ENCODE data around the gene MTHFSD. TPM values are rescaled to one million over a fixed set of nuclear protein-coding genes. Genes with fewer than 3 reads are reported as not detected.

MTHFSD gene, protein sequence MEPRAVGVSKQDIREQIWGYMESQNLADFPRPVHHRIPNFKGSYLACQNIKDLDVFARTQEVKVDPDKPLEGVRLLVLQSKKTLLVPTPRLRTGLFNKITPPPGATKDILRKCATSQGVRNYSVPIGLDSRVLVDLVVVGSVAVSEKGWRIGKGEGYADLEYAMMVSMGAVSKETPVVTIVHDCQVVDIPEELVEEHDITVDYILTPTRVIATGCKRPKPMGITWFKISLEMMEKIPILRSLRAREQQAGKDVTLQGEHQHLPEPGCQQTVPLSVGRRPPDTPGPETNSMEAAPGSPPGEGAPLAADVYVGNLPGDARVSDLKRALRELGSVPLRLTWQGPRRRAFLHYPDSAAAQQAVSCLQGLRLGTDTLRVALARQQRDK
- 30.6 and 31.8 TPM in 2 replicates for total RNA-seq

DNA sequence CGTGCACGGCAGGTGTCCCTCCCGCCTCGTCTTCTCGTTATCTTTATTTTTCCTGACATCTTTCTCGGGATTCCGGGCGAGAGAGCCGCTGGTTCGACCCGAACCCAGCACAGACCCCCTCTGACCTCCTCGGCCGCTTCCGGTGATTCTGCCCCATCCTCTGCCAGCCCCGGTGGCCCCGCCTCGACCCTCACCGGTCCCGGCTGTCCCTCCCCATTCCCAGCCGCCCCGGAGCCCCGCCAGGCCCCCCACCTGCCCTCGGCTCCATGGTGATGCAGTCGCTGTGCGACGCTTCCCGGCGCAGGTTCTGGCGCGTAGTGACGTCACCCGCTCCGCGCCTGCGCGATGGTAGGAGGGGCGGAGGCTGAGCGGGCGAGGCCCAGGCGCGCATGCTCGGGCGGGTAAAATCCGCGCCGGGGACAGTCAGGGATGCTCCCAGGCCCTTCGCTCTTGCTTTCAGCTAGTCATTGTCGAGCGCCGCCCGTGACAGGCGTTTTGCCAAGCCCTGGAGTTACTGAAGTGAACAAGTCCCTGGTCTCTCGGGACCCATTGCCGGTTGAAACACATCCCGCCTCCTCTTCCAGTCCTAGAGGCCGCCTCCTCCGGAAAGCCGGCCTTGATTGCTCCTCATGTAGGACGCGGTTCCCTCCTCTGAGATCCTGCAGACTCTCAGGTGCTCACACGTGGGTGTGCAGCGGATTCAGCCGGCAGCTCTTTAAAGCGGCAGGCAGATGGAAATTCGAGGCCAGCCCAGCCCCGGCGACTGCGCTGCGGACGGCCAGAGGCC is at the start of gene MTHFSD:
Gene MTHFSD (minus strand): TSS at position 319 of the 787 bp plus-strand sequence. CDS start 51 bp downstream, at position 268.
- Mint-ChIP-seq H3K36me3 (ENCODE audit: low read depth) (peaks cover 15% of the 10 kb centered on the region), H3K4me3 (peak within 1 kb of the TSS; percentile 86), H3K9me3 (no peaks in the 10 kb centered on the region), H3K27me3 (ENCODE audit: insufficient read depth) (peaks cover 5% of the 10 kb centered on the region), H3K4me1 (ENCODE audit: low read depth) (peaks cover 20% of the 10 kb centered on the region), H3K27ac (peak within 1 kb of the TSS; percentile 95)
- intact Hi-C loops (cut with micrococcal nuclease) = loop anchor here (1.0 to 10.0 kb wide), 5 partner anchors 8 to 1210 kb away; partner anchors contain the start of genes C16orf95 and KLHDC4
- peak; percentile 94 for DNase-seq (ENCODE audit: low spot score)

DNA sequence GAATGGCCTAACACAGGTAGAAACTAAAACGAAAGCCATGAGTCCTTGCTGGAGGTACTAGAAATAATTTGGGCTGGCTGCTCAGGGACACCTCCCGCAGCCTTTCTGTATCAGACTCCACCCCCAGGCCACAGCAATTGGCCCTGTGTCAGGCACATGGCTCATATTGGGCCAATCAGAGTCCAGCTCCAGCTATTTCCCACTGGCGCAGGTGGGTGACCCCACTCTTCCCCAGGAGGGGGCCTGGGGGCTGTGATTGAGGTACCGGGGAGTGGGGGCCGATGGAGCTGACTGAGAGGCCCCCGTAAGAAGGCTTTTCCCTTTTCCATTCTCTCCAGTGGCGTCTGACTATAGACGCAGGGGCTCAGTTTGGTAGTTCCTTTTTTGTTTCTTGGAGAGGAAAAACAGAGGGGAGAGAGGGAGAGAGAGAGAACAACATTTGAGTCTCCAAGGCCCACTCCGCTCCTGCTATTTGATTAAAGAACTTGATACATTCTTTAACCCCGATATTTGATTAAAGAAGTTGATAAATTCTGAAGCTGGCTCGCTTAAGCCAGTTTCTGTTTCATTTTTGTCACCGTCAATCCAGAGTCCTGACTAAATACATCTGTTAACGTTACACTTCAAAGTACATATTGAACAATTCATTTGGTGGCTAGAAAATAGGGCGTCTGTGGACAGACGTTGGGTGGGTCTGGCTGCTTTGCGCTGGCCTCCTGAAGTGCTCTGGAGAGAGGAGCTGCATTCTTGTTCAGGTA is 49.6 kb upstream of the MTHFSD start:
- Mint-ChIP-seq H3K9me3 (peaks cover 5% of the 10 kb centered on the region), H3K27ac (peak overlapping the region; percentile 6), H3K27me3 (ENCODE audit: insufficient read depth) (peaks cover 8% of the 10 kb centered on the region), H3K4me3 (peak overlapping the region; percentile 83), H3K4me1 (ENCODE audit: low read depth) (peaks cover 12% of the 10 kb centered on the region), H3K36me3 (ENCODE audit: low read depth) (no peaks in the 10 kb centered on the region)
- intact Hi-C loops (cut with micrococcal nuclease) = loop anchor here (1.0 to 5.0 kb wide), 2 partner anchors 60 to 143 kb away; no protein-coding TSS in a partner anchor
- peak; percentile 43 for DNase-seq (ENCODE audit: low spot score)

DNA sequence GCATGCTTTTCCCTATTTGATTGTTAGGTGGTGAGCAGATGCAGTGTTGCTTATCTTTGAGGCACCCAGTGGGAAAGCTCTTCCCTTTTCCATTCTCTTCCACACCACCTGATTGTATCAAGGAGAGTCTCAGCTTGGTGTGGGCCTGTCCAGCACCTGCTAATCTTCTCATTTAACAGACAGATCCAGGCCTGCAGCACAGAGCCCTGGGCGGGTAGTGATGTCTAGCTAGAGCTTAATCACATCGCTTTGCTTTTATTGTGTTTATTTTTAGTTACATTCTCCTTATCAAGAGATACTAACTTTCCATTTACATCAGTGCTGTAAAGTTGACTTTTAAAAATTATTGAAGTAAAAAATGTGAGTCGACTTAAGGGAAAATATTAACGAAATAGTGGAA is 47.5 kb upstream of the MTHFSD start:
- Mint-ChIP-seq H3K27ac (no peak overlapping the region), H3K27me3 (ENCODE audit: insufficient read depth) (peaks cover 15% of the 10 kb centered on the region), H3K9me3 (peaks cover 5% of the 10 kb centered on the region), H3K4me3 (no peak overlapping the region), H3K36me3 (ENCODE audit: low read depth) (no peaks in the 10 kb centered on the region), H3K4me1 (ENCODE audit: low read depth) (peaks cover 12% of the 10 kb centered on the region)
- intact Hi-C loops (cut with micrococcal nuclease) = loop anchor here (5.0 kb wide), 1 partner anchor 145 kb away; no protein-coding TSS in a partner anchor
- DNase-seq (ENCODE audit: low spot score) = no peak

DNA sequence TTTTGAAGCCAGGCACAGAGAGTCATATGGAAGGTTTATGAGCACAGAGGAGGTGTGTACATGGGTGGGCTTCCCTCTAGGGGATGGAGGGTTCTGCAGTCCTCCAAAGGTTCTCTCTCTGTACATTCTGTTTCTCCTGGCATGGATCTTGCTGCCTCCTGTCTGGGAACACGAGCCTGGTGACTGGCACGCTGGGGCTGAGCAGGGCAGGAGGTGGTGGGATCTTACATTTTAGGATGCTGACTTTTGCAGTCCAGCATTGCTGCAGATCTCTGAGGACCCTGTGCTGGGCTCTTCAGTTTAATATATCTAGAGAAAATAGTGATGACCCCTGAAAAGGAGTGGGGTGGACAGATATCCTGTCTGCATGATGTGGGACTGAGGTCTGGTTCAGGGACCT is 46.3 kb upstream of the MTHFSD start:
- H3K27me3 Mint-ChIP-seq (ENCODE audit: insufficient read depth) = peaks cover 17% of the 10 kb centered on the region
- DNase-seq (ENCODE audit: low spot score) = no peak
- H3K9me3 Mint-ChIP-seq = peaks cover 5% of the 10 kb centered on the region
- peaks cover 12% of the 10 kb centered on the region for H3K4me1 Mint-ChIP-seq (ENCODE audit: low read depth)
- H3K36me3 Mint-ChIP-seq (ENCODE audit: low read depth) = no peaks in the 10 kb centered on the region
- no peak overlapping the region for H3K4me3 Mint-ChIP-seq
- no peak overlapping the region for H3K27ac Mint-ChIP-seq
- intact Hi-C loops (cut with micrococcal nuclease) = loop anchor here (5.0 kb wide), 1 partner anchor 146 kb away; no protein-coding TSS in a partner anchor

DNA sequence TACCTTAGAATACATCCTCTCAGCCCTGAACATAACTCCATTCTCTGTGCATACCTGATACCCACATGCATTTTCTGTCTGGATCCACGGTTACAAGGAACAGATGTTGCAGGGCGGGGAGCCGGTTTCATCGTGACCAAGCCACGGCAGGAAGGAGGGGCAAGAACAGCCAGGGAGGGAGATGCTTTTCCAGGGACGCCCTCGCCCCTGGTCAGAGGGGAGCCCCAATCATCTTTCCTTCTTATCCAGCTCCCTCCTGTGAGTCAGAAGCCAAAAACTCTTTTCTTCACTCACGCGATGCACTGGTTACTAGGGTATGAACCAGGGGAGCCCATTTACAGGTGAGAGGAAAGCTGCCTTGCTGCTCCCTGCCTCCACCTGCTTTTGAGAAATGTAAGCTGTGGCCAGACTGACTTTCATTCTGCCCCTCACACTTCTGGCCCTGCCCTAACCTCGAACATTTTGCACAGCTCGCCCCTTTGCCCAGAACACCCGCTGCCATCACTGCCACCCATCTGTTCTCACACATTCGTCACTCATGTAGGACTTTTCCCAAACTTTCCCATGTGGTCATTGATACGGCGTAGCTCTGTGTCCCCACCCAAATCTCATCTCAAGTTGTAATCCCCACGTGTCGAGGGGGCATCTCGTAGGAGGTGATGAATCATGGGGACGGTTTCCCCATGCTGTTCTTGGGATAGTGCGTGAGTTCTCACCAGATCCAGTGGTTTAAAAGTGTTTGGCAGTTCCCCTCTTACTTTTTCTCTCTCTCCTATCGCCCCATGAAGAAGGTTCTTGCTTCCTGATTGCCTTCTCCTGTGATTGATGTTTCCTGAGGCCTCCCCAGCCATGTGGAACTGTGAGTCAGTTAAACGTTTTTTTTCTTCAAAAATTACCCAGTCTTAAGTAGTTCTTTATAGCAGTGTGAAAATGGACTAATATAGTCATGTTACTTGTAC is 43.9 kb upstream of the MTHFSD start:
- Mint-ChIP-seq H3K4me1 (ENCODE audit: low read depth) (no peaks in the 10 kb centered on the region), H3K4me3 (no peak overlapping the region), H3K36me3 (ENCODE audit: low read depth) (no peaks in the 10 kb centered on the region), H3K9me3 (no peaks in the 10 kb centered on the region), H3K27ac (no peak overlapping the region), H3K27me3 (ENCODE audit: insufficient read depth) (peaks cover 22% of the 10 kb centered on the region)
- DNase-seq (ENCODE audit: low spot score) = no peak
- intact Hi-C loops (cut with micrococcal nuclease) = no loop called here

DNA sequence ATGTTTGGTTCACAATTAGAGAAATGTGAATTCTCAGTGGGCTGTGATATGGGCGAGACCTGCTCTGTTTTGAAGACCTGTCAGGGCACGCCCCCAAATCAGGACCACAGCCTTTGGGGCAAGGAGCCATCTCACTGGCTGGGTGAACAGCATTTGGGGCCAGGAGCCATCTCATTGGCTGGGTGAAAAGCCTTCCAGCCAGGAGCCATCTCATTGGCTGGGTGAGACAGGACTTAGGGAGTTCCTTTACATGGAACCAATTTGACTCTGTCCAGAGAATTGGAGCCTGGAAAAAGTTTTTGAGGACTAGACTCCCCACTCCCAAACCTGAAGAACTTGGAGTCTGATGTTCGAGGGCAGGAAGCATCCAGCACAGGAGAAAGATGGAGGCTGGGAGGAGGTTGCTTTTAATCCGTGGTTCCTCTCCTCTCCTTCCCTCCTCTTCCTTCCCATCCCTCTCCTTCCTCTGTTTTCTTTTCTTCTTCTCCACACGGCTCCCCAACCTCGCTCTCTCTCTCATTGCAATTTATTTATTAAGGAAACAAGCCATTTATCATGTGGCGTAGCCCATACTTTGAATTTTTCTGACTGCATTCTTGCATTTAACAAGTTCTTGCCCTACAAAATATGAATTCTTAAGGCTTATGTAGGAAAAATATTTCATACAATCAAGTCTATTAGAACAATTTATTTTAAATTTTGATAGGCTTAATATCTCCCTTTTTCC is 43.0 kb upstream of the MTHFSD start:
- Mint-ChIP-seq H3K36me3 (ENCODE audit: low read depth) (no peaks in the 10 kb centered on the region), H3K27ac (no peak overlapping the region), H3K27me3 (ENCODE audit: insufficient read depth) (peaks cover 27% of the 10 kb centered on the region), H3K9me3 (no peaks in the 10 kb centered on the region), H3K4me1 (ENCODE audit: low read depth) (no peaks in the 10 kb centered on the region), H3K4me3 (no peak overlapping the region)
- DNase-seq (ENCODE audit: low spot score) = no peak
- intact Hi-C loops (cut with micrococcal nuclease) = no loop called here

DNA sequence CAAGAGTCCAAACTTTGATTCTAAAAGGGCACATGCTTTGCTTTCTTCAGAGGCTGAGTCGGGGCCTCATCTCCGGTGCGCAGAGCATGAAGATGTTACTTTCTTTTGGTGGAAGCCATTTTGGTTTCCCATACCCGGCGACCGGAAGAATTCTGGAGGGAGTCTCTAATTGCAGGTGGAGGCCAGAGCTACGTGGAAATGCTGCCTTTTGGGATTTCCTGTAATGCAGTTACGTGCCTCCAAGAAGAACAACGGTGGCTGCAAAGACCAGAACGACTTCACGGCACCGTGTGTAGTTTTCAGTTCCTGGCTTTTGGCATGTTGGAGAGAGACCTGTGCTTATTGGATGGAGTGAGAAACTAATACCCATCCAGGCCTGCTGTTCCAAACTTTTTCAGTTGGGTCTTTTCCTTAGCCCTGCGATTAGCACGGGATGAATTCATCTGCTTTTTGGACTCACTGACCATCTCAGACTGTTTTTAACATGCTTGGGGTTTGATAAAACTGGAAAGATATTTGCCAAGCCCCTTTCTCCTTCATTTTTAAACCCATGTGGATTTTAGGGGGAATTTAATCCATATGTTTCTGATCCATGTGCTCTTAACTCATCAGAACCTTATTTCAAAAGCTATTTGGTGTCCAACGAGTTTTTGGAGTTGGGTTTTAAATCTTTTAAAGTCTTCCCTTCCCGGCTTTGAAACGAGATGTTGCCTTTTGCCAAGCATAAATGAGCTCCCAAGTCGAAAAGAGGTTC is 42.3 kb upstream of the MTHFSD start:
- H3K4me1 Mint-ChIP-seq (ENCODE audit: low read depth) = no peaks in the 10 kb centered on the region
- intact Hi-C loops (cut with micrococcal nuclease) = no loop called here

DNA sequence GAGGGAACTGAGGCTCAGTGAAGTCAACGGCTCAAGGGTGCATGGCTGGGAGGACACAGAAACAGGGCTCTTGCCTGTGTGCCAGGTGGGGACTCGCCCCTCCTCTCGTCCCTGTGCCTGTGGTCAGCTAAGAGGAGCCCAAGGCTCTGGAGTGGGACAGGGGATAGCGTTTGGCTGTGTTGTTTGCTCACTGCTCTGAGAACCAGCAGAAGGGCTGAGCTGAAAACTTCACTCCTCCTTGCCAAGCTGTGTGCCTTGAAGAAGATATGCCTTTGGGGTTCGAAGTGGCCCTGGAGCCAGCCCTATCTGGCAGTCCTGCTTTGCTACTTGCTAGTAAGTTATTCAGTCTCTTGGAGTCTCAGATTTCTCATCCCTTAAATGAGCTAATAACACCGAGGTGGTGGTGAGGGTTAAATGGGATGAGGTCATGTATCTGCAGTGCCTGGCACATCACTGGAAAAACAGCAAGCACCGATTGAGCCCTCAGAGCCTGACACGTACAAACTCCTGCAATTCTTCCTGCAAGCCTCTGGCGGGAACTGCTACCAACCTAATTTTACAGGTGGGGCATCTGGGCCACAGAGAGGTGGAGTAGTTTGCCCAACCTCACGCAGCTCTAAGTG is 41.1 kb upstream of the MTHFSD start:
- Mint-ChIP-seq H3K36me3 (ENCODE audit: low read depth) (no peaks in the 10 kb centered on the region), H3K27ac (no peak overlapping the region), H3K4me1 (ENCODE audit: low read depth) (no peaks in the 10 kb centered on the region), H3K4me3 (no peak overlapping the region), H3K9me3 (no peaks in the 10 kb centered on the region), H3K27me3 (ENCODE audit: insufficient read depth) (peaks cover 30% of the 10 kb centered on the region)
- DNase-seq (ENCODE audit: low spot score) = no peak
- intact Hi-C loops (cut with micrococcal nuclease) = no loop called here

More for the DNA sequence above, 42.3 kb upstream of the MTHFSD start:
- Mint-ChIP-seq H3K27me3 (ENCODE audit: insufficient read depth) (peaks cover 30% of the 10 kb centered on the region), H3K27ac (no peak overlapping the region), H3K36me3 (ENCODE audit: low read depth) (no peaks in the 10 kb centered on the region), H3K4me3 (no peak overlapping the region), H3K9me3 (no peaks in the 10 kb centered on the region)
- no peak for DNase-seq (ENCODE audit: low spot score)

DNA sequence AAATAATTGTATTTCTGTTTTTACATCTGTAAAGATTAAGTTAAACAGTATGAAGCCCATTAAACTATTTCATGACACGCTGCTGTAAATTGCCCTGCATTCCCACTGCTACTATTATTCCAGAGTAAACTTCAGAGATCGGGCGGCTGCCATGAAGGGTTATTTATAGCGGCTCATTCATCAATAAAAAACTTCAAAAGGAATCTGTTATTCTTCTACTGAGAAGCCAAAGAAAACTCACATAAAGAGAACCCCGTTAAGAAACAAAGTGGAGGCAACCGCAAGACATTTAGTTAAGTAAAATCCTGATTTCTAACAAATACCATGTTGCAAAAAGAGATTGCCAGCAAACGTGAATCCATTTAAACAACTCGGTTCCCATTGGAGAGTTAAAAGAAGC is 39.7 kb upstream of the MTHFSD start:
- Mint-ChIP-seq H3K27ac (no peak overlapping the region), H3K36me3 (ENCODE audit: low read depth) (no peaks in the 10 kb centered on the region), H3K9me3 (no peaks in the 10 kb centered on the region), H3K4me3 (no peak overlapping the region), H3K4me1 (ENCODE audit: low read depth) (no peaks in the 10 kb centered on the region), H3K27me3 (ENCODE audit: insufficient read depth) (peaks cover 24% of the 10 kb centered on the region)
- intact Hi-C loops (cut with micrococcal nuclease) = no loop called here
- DNase-seq (ENCODE audit: low spot score) = no peak

DNA sequence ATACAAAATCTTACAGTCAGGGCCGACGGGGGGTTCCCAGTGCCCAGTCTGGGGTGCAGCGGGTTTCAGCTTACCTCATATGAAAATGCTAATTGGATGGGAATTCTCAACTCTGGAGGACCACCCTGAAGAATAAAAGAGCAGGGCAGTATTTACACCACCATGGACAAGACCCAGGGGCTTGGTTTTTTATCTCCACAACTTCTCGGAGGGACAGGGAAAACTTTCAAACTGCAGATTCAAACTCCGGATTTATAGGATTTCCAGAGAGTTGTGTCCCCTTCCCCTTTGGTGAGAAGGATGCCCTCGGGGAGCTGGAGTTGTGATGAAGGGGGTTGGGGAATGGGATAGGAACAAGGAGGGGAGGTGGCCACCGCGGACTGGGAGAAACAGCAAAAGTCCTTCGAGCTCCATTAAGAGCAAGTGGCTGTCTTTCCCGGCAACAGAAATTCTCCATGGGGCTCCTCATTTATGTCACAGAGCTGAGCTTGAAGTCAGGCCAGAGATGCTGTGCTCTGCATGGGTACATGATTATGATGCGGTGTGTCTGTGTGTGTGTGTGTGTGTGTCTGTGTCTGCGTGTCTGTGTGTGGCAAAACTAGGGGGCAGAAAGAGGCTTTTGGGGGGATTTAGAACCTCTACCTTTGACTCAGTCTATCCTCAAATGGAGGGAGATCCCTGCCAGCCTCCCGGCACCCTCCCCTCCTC is 39.0 kb upstream of the MTHFSD start:
- Mint-ChIP-seq H3K27ac (no peak overlapping the region), H3K4me1 (ENCODE audit: low read depth) (no peaks in the 10 kb centered on the region), H3K36me3 (ENCODE audit: low read depth) (no peaks in the 10 kb centered on the region), H3K9me3 (no peaks in the 10 kb centered on the region), H3K27me3 (ENCODE audit: insufficient read depth) (peaks cover 21% of the 10 kb centered on the region), H3K4me3 (no peak overlapping the region)
- intact Hi-C loops (cut with micrococcal nuclease) = no loop called here
- no peak for DNase-seq (ENCODE audit: low spot score)
